Kidney glomerular epithelial cell (primary cell): ENCODE results near the gene ID4.

ENCODE experiments used
- DNase-seq: peaks from one replicate; lab custom pipeline; 2025; lab: John Stamatoyannopoulos, UW

ID4 gene

DNA sequence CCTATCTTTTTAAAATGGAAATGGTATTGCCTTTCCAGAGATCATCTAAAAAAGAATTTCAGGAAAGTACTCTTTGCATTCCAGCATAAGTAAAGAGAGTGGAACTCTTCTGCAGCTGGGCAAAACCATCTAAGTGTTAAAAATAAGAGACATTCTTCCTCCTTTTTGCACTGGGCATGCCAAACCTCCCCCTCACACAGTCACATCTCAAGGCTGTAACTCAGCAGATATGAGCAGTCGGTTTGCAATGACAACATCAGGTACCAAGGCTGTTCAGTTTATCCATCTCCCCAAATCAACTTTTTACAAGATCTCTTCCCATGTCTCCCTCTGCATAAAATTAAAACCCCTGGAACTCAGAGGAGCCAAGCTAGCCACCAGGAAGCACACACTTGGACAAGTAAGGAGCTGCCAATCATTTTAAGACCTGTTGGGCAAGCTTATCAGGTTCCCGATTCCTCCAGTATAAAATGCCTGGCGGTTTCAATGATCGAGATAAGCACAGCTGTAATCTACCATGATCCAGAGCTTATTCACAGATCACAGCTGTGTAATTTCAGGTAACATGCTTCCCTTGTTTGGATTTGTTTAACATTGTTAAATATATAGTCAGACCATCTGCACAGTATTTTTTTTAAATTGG is 23.2 kb downstream of the ID4 start:
- no peak for DNase-seq

DNA sequence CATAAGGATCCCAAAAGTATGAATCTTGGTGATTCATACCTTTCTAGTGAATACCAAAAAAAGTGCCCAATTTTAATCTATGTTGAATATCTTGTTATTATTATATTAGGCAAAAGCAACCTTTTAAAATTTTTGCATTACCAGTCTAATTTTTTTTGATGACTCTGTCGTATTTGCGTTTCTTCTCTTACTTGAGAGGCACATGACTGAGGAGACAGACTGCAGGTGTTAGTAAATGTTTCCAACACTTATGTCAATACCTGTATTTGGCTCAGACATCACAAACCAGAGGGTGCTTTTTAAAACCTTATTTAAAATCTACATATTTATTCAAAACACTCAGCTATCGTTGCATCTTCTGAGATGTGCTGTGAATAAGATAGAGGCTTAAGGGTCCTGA is 27.1 kb downstream of the ID4 start:
- DNase-seq = no peak

DNA sequence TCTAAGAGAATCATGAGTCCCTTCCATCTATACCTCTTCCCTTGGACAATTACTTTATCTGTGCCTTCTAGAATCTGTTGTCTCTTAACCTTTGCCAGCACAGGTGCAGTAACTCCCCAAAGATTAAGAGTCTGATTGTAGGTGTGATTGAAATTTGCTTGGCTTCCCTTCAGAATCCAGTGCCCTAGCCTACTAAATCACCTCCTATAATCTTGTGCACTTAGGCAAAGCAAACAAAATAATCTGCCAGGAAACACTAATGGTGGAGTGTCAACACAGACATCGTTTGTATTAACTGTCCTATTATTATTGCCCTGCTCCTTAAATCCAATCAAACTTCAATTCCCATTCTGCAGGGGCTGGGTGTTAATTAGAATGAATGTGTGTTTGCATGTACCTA is 28.0 kb downstream of the ID4 start:
- DNase-seq = no peak

DNA sequence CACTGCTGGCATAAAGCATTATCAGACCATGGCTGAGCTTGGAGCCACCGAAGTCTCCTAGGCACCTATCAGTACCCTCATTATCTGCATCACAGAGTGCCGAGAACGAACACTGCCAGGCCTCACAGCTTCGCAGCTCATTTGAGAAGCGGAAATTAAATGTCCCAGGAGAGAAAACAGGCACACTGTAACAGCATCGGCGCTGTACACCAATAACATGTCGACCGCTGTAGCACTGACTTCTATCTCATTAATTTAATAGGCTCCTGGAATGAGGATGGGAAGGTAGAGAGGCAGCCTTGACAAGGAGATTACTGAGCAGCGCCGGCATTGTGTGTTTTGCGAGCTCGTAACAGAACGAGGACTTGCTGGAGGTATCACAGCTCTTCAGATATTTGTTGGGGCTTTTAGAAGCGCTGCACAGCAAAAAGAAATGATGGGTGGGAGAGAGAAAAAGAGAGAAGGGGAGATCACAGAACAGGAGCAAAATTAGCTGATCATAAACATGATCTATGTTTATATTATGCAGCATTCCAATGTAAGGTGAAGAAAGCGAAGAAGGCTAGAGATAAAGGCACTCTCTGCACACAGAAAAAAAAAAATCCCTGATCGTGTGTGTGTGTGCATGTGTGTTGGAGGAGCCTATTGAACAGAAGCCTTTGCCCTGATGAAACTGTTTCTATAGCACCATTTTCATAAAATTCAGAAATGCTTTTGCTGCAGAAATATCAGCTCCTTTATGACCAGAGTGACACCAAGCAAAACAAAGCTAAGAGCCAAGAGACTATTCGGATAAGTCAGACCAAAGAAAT is 29.2 kb downstream of the ID4 start:
- DNase-seq = no peak

DNA sequence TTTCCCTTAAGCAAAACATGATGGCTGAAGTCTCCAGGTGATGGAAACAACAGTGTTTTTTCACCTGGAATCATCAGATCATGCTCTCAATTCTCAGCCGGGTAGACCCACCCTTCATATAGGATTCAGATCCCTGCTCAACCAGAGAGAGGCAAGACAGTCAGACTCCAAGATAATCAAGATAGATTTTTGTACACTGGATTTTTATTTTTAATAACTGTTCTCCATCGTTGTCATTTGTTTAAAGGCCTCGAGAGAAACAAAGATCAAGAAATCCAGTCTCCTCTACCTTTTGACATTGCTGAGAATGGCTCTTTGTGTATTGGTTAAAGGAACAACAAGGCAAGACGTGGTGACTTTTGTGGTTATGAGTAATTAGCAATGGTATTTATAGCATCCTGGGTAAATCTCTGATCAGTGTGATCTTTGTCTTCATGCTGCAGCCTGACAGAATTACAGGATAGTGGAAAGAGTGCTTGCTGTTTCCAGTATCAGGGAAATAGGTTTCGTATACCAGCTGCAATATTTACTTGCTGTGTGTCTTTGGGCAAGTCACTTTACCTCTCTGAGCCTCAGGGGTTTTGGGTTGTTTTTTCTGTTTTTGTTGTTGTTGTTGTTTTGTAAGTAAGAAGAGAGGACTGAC is 29.9 kb downstream of the ID4 start:
- DNase-seq = peak; percentile 72

DNA sequence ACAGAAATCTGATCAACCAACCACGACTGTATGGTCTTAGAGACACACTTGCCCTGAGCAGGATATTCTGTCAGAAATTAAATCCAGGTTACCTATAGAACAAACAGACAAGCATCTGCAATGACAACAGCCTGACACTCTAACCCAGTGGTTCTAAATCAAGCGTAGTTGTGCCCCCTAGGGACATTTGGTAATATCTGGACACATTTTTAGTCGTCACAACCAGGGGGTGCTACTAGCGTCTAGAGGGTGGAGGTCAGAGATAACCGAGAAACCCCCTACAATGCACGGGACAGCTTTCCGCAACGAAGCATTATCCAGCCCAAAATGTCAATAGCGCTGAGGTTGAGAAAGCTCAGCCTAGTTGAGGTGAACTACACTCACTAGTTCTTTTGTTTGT is 32.3 kb downstream of the ID4 start:
- no peak for DNase-seq

DNA sequence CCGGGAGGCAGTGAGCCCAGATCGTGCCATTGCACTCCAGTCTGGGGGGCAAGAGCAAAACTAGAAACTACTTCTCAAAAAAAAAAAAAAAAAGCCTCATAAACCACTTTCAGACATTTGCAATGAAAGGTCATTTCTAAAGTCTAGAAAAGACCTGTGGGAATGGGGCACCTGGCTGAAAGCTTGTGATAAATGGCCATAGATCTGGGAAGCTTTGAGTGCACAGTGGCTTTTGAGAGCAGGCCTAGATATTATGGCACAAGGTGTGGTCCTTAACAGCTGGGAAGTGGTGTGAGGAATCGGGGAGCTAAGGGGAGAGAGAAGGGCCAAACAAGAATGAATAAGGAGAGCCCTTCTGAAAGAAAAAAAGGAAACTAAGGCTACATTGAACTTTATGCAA is 33.2 kb downstream of the ID4 start:
- DNase-seq = no peak

DNA sequence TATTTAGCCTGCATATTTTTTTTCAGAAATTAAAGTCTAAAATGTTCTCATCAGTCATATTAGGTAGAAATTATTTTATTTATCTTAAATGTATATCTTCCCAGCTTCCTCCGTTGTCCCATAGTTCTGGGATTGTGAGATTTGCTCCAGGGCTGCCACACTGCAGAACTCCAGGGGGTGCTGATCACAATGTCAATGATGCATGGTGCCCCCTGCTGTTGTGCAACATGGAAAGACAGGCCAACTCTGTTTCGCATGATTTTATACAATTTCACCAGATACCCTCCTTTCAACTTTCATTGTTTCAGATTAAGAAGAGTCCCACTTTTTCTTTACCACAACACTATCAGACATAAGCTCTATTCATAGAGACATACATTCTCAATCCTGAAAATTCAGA is 35.9 kb downstream of the ID4 start:
- no peak for DNase-seq

DNA sequence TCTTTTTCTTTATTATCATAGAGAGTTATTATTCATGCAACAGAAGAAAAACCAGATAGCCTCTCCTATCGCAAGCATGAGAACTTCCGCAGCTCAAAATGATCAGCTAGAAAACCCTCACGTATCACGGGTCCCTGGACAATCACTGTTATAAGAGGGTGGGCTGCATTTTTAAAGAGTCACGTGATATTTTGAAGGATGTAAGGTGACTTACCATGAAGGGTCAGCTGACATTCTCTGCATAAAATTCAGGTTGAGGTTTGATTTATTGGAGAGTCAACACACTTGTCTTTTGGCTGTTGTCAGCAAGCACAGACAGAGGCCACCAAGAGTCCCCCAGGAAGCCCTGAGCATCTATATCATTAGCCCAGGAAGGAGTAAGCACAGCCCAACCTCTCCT is 39.5 kb downstream of the ID4 start:
- DNase-seq = no peak

DNA sequence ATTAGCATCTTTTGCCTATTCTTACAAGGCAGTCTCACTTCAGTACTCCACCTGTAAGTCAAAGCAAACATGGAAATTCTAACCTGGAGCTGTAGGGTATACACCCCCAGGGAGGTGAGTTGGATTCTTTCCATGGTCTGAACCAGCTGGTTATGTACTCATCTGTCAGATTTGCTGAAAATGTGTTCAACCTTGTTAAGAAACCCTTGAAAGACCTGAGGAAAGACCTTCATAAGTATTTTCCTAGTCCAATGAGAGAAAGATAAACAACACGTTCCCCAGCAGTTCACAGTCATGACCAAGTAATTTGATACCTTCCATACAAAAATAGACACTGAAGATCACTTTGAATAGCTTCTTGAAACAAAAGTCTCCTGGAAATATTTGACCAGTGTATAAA is 42.5 kb downstream of the ID4 start:
- peak; percentile 65 for DNase-seq

DNA sequence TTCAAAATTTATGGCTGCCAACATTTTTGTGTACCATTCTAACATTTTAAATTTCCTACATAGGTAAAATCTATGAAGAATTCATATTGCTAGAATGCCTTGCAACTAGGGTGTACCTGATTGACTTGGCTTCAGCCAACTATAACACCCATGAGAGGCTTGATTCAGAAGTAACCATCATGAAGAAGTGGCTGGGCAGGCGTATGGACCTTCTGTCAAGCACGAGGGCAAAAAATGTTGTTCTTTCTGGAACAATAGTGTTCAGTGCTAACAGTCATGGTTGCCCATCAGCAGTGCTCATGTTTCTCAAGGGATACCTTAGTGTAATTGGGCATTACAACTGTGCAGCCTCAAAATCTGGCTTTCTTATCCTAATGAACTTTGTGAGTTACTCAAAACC is 42.9 kb downstream of the ID4 start:
- no peak for DNase-seq

DNA sequence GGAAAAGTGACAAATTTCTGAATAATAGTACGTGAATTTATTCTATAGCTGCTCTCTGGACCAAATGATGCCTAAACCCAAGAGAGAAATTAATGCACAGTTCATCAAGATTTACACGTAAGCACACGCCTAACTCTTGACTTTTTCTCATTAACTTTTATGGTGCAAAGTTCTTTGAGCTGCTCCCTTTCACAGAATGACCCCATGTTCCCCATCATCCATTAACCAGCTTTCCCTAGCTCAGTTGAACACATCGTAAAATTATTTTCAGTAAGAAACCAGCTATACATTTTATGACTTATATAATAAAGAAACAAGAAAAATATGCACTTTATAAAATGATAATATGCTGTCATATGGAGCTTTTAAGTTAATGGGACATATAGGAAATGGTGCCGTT is 54.3 kb downstream of the ID4 start:
- DNase-seq = no peak
